Parathyroid adenoma (tissue), 2 donors: Measurements from ENCODE around the gene SLC9A8.
A peak's percentile ranks its signal among the peaks of the same experiment; 100 is the strongest.
"Not testable (repeated sequence)": the region's sequence is repeated elsewhere in the genome, so short reads cannot be mapped to it uniquely, and the experiment has no call there.

ENCODE experiments used
- H2AFZ ChIP-seq: fragments of 300-600 bp; sonication (generic); one replicate; pipeline ENCODE4 v1.7.0; 2017; ENCODE audit warnings: antibody characterized with exemption, mild to moderate bottlenecking
- H3K27ac ChIP-seq: fragments of 300-600 bp; sonication (generic); one replicate; pipeline ENCODE4 v1.7.0; 2017
- H3K27me3 ChIP-seq: fragments of 300-600 bp; sonication (generic); one replicate; pipeline ENCODE4 v1.7.0; 2017; ENCODE audit warnings: low read length; ENCODE audit not compliant: control insufficient read depth, insufficient read depth
- H3K36me3 ChIP-seq: fragments of 300-600 bp; sonication (generic); one replicate; pipeline ENCODE4 v1.7.0; 2017; ENCODE audit warnings: low read length; ENCODE audit not compliant: control insufficient read depth, insufficient read depth
- H3K4me1 ChIP-seq: fragments of 300-600 bp; sonication (generic); one replicate; pipeline ENCODE4 v1.7.0; 2017; ENCODE audit warnings: control low read depth
- H3K4me2 ChIP-seq: fragments of 300-600 bp; sonication (generic); one replicate; pipeline ENCODE4 v1.7.0; 2017; ENCODE audit warnings: low read length
- H3K4me3 ChIP-seq: fragments of 300-600 bp; sonication (generic); one replicate; pipeline ENCODE4 v1.7.0; 2017; ENCODE audit warnings: low read depth, low read length
- H3K79me2 ChIP-seq: fragments of 300-600 bp; sonication (generic); one replicate; pipeline ENCODE4 v1.7.0; 2017; ENCODE audit warnings: control low read depth
- H3K9ac ChIP-seq: fragments of 300-600 bp; sonication (generic); one replicate; pipeline ENCODE4 v1.7.0; 2017; ENCODE audit warnings: mild to moderate bottlenecking
- H3K9me3 ChIP-seq: fragments of 300-600 bp; sonication (generic); one replicate; pipeline ENCODE4 v1.7.0; 2017; ENCODE audit warnings: low read length; ENCODE audit not compliant: control insufficient read depth
- CTCF ChIP-seq: fragments of 300-600 bp; sonication (generic); IDR thresholded peaks from one replicate; pipeline ENCODE4 v1.7.0; 2017; ENCODE audit warnings: antibody characterized with exemption, mild to moderate bottlenecking
- donor health status: primary hyperparathyroidism.

The SLC9A8 gene

GRCh38 chr20:49775229-49775693, 37.4 kb upstream of the SLC9A8 start:
- H3K4me1 ChIP-seq, result no peaks in the 10 kb centered on the region

DNA sequence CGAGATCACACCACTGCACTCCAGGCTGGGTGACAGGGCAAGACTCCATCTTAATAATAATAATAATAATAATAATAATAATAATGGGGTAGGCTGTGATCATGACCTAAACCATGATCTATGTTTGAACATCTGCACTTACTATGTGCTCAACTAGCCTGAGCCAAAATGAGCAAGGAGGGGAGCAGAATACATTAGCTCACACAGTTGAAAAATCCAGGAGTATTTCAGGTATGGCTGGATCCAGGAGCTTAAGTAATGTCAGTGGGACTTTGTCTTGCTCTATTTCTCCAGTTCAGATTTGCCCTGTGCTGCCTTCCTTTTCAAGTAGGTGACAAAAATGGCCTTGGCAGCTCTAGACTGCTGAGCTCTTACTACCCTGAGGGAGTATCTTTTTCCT, 32.7 kb upstream of the SLC9A8 start:
- Histone ChIP-seq H3K79me2 (no peaks in the 10 kb centered on the region), H3K4me3 (no peak overlapping the region), H3K4me2 (no peak overlapping the region), H3K9ac (no peak overlapping the region), H3K27me3 (no peaks in the 10 kb centered on the region), H3K9me3 (no peaks in the 10 kb centered on the region), H2AFZ (no peak overlapping the region), H3K27ac (no peak overlapping the region), H3K36me3 (no peaks in the 10 kb centered on the region), H3K4me1 (no peaks in the 10 kb centered on the region)
- no peak for TF ChIP-seq CTCF

More at GRCh38 chr20:49775229-49775693, 37.4 kb upstream of the SLC9A8 start:
- Histone ChIP-seq H3K79me2 (no peaks in the 10 kb centered on the region), H3K9me3 (no peaks in the 10 kb centered on the region), H3K4me3 (no peak overlapping the region), H3K9ac (no peak overlapping the region), H3K36me3 (no peaks in the 10 kb centered on the region), H3K27me3 (no peaks in the 10 kb centered on the region), H2AFZ (no peak overlapping the region), H3K4me2 (no peak overlapping the region), H3K27ac (peak overlapping the region; percentile 39)
- TF ChIP-seq CTCF, result no peak

- Histone ChIP-seq H3K4me1 (no peaks in the 10 kb centered on the region), H3K4me3 (no peak overlapping the region), H3K4me2 (no peak overlapping the region), H3K9ac (no peak overlapping the region), H3K27me3 (no peaks in the 10 kb centered on the region), H3K36me3 (no peaks in the 10 kb centered on the region), H3K79me2 (no peaks in the 10 kb centered on the region), H3K27ac (no peak overlapping the region), H2AFZ (no peak overlapping the region), H3K9me3 (no peaks in the 10 kb centered on the region)
- TF ChIP-seq CTCF, result no peak
Measured at GRCh38 chr20:49781676-49782075, 31.0 kb upstream of the SLC9A8 start.

DNA sequence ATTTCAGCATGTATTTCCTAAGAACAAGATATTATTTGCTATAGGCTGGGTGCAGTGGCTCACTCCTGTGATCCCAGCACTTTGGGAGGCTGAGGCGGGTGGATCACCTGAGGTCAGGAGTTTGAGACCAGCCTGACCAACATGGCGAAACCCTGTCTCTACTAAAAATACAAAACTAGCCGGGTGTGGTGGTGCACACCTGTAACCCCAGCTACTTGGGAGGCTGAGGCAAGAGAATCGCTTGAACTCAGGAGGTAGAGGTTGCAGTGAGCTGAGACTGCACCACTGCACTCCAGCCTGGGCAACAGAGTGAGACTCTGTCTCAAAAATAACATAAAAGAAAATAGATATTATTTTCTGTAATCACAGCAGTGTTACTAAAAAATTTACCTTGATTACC, 30.2 kb upstream of the SLC9A8 start:
- H3K27me3 ChIP-seq, H3K4me3 ChIP-seq, H3K4me2 ChIP-seq, H3K79me2 ChIP-seq, H3K27ac ChIP-seq, H3K9ac ChIP-seq, H3K9me3 ChIP-seq, H3K36me3 ChIP-seq, H3K4me1 ChIP-seq, H2AFZ ChIP-seq: not testable (repeated sequence)

- not testable (repeated sequence) for H3K4me1 ChIP-seq, H3K9me3 ChIP-seq, H3K79me2 ChIP-seq, H2AFZ ChIP-seq, H3K36me3 ChIP-seq, H3K4me3 ChIP-seq, H3K27ac ChIP-seq, H3K4me2 ChIP-seq, H3K27me3 ChIP-seq, H3K9ac ChIP-seq
Measured at GRCh38 chr20:49783021-49783995, 29.3 kb upstream of the SLC9A8 start.
